ENCODE measurements around the gene PLA2G2C.

GRCh38 chr1:20149601-20150325 lies 36.6 kb downstream of the PLA2G2C start:
- TF ChIP-seq CTCF (IDR thresholded peaks at IDR 0.05; ENCODE audit: insufficient read depth, low read length), result no peak
- TF ChIP-seq POLR2AphosphoS5 (IDR thresholded peaks at IDR 0.05; ENCODE audit: low read depth), result no peak
- TF ChIP-seq SPI1 (IDR thresholded peaks at IDR 0.05; ENCODE audit: borderline replicate concordance, low read depth), result no peak
- no peak for TF ChIP-seq REST (IDR thresholded peaks at IDR 0.05; ENCODE audit: insufficient replicate concordance, low read depth)
